K562 treated with DMSO at 1 percent for 48 hours (cell line): ENCODE results near the gene CNOT2. TPM values are rescaled to one million over a fixed set of nuclear protein-coding genes. Genes with fewer than 3 reads are reported as not detected.

Experiments used
- total RNA-seq: library from RNA; unstranded; fragments of 300-600 nt; gene quantifications from 2 replicates; pipeline ENCODE4 v1.2.3, GENCODE V29; 2022; ENCODE audit warnings: low replicate concordance; ENCODE audit errors: extremely low read depth

Gene CNOT2, protein sequence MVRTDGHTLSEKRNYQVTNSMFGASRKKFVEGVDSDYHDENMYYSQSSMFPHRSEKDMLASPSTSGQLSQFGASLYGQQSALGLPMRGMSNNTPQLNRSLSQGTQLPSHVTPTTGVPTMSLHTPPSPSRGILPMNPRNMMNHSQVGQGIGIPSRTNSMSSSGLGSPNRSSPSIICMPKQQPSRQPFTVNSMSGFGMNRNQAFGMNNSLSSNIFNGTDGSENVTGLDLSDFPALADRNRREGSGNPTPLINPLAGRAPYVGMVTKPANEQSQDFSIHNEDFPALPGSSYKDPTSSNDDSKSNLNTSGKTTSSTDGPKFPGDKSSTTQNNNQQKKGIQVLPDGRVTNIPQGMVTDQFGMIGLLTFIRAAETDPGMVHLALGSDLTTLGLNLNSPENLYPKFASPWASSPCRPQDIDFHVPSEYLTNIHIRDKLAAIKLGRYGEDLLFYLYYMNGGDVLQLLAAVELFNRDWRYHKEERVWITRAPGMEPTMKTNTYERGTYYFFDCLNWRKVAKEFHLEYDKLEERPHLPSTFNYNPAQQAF
- total RNA-seq, result not detected in 2 replicates

DNA sequence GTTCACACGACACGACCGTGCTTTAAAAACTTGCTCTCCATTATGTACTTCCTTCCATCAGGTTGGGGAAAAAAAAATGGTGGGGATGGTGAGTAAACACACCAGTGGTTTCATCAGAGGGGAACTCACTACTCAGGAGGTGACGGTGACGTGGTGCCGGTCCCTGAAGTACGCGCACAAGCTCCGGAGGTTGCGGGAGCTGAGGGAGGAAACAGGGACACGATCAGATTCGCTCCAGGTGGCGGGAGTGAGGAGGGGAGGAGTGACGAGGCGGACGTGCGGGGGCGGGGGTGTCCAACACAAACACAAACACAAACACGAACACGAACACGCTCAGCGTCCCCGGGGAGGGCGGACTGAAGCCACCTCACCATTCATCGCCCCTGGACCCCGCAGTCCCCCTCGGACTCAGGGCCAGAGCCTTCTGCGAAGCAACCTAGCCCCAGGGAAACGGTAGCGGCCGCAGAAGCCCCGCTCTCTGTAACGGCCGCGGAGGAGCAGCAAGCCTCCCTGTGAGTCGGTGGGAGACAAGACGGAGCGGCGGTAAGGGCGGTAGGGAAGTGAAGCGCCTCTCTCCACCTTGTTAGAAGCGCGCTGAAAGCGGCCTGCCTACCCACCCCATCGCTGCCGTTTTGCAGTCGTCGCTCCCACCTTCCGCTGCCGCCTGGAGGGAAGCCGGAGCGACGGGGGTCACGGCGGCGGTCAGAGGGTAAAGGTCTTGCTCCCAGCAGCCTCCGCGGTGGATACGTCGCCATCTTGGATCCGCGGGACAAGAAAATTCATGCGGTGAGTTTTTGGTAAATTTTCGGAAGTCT lies at the start of gene CNOT2:
TSS of gene CNOT2 (plus strand) at position 739 of the 815 bp plus-strand sequence. CDS start 34,794 bp downstream, outside the sequence.

GRCh38 chr12:70365648-70366518 lies 122.7 kb downstream of the CNOT2 start, which contains the start of gene KCNMB4:
TSS of gene KCNMB4 (plus strand) at chr12:70366290. CDS start at chr12:70366735, 445 bp downstream.

Other genes starting within 250 kb of the CNOT2 start
- gene KCNMB4, start 122.9 kb downstream of the CNOT2 start, total RNA-seq, result not detected in 2 replicates